ENCODE measurements around the gene OSCP1. TPM values are rescaled to one million over a fixed set of nuclear protein-coding genes. Genes with fewer than 3 reads are reported as not detected.

Gene OSCP1
- total RNA-seq, 1 donor from 2014 or later: 5.2 TPM

GRCh38 chr1:36466370-36467026 lies 16.2 kb upstream of the OSCP1 start:
- DNase-seq (ENCODE audit: extremely low spot score in 2 of 2): no peak
- intact Hi-C loops (cut with DNase I): no loop called here
- Histone ChIP-seq H3K27ac (no peak overlapping the region), H3K4me1 (peaks cover 26% of the 10 kb centered on the region), H3K36me3 (peaks cover 0 to under 1% of the 10 kb centered on the region in 2 donors), H3K27me3 (no peaks in the 10 kb centered on the region), H3K4me3 (no peak overlapping the region), H3K9me3 (no peaks in the 10 kb centered on the region)
- TF ChIP-seq POLR2A (IDR thresholded peaks at IDR 0.05) (no peak), CTCF (IDR thresholded peaks at IDR 0.05) (no peak), POLR2AphosphoS5 (IDR thresholded peaks at IDR 0.05; ENCODE audit: insufficient read depth in 1 of 2, low read depth in 1 of 2) (no peak)

DNA sequence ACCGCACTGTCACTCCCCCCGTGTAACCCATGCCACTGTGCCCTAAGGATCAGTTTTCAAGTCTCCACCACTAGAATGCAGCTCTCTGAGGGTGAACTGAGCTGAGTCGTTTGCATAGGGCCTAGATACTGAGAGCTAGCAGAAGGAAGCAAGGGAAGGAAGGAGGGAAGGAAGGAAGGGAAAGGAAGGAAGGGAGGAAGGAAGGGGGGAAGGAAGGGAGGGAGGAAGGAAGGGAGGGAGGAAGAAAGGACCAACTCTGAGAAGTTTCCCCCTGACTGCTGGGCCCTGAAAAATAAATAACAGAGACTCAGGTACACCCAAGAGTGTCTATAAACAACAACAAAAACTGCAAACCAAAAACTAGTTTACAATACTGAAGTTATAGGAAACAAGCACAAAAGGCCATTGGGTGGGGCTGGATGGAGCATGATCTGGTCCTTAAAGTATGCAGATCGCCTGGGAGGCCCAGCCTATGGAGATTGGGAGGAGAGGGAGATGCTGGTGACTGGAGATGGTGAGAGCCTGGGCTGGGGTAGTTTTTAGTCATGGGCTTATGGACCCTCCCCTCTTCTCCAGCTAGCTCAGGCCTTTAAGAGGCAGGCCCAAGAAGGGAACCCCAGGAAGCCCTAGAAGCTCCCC lies 15.6 kb upstream of the OSCP1 start:
- TF ChIP-seq CTCF (IDR thresholded peaks at IDR 0.05): no peak
- TF ChIP-seq POLR2AphosphoS5 (IDR thresholded peaks at IDR 0.05; ENCODE audit: insufficient read depth in 1 of 2, low read depth in 1 of 2): no peak
- Histone ChIP-seq H3K4me1 (peaks cover 26% of the 10 kb centered on the region), H3K27ac (no peak overlapping the region), H3K4me3 (no peak overlapping the region), H3K36me3 (peaks cover 0 to 7% of the 10 kb centered on the region in 2 donors), H3K27me3 (no peaks in the 10 kb centered on the region), H3K9me3 (no peaks in the 10 kb centered on the region)
- DNase-seq (ENCODE audit: extremely low spot score in 2 of 2): no peak
- intact Hi-C loops (cut with DNase I): no loop called here

DNA sequence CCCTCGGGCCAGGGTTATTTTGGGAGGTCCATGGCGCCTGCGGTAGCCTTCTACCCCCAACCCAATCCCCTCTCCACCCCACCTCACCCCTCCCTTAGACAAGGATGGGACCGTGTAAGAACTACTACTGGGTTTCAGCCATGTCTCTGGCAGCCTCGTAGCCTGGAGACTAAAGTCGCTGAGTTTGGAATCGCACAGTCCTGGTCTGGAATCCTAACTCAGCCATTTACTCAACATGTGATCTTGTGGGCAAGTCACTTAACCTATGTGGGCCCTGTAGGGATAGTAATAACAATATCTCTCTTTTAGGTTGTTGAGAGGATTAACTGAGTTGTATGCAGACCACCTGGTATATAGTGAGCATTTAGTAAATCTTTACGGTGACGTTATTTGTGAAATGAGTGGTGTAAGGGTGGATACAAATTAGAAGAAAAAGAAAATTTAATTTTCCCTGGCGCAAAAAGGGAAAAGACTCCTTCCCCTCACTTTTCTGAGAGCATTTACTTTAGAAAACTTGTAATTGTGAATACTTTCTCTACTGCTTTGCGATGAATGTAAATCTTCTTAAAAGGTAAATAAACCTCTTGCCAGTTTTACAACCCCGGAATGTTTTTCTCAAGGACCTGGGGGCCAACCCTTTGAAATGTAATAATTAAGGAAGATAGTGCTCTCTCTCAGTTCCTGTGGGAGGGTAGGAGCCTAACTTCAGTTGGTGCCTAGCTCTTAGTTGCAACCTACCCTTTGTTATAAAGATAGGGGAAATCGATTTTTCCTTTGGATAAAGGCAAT lies 14.5 kb upstream of the OSCP1 start:
- H3K9me3 ChIP-seq: no peaks in the 10 kb centered on the region
- H3K4me3 ChIP-seq: peak overlapping the region; percentile 89 to 99
- peaks cover 0 to 17% of the 10 kb centered on the region in 2 donors for H3K36me3 ChIP-seq
- no peak for DNase-seq (ENCODE audit: extremely low spot score in 2 of 2)
- TF ChIP-seq CTCF (IDR thresholded peaks at IDR 0.05): no peak
- no peak for TF ChIP-seq POLR2A (IDR thresholded peaks at IDR 0.05)
- TF ChIP-seq POLR2AphosphoS5 (IDR thresholded peaks at IDR 0.05; ENCODE audit: insufficient read depth in 1 of 2, low read depth in 1 of 2): no peak
- H3K27ac ChIP-seq: peak overlapping the region; percentile 95
- intact Hi-C loops (cut with DNase I): no loop called here
- peaks cover 26% of the 10 kb centered on the region for H3K4me1 ChIP-seq
- no peaks in the 10 kb centered on the region for H3K27me3 ChIP-seq

DNA sequence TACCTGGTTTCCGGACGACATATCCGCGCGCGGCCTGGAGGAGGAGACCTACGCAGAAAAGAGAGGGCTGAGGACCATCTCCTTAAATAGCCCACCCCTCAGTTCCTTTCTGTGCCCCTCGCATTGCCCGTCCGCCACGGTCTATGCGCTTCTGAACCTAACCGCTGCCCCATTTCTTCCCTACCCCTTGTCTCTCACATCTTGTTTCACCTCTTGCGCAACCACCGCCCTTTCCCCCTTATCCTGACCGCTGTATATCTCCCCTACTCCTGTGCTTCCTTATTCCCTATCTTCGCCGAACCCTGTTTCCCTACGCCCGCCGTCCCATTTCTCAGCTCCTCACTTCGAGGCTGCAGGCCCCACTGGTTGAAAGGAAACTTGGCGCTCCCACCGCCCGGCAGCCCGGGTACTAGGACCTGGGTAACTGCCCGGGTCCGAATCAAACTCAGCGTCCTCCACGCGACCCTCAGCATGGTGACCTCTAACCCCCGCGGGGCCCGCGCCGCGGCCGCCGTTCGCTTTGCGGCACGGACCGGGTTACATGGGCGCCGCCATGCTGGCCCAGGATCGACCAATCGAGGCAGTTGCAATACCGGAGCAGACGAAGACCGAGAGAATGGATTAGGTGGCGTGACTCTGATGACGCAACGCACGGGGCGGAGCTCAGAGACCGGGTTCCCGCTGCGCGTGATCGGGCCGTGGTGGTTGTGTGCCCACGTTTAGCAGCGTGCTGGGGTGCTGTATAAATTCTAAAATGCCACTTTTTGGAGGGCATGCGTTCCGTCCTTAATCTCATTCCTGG lies 13.8 kb upstream of the OSCP1 start, which contains the start of gene MRPS15:
Gene MRPS15, minus strand, starts transcription at position 582 of the 802 bp plus-strand sequence. Its CDS starts 109 bp downstream, at position 473.
- peak in 1 of 2 donors; percentile 96 for DNase-seq (ENCODE audit: extremely low spot score in 2 of 2)
- intact Hi-C loops (cut with DNase I): no loop called here
- H3K9me3 ChIP-seq: no peaks in the 10 kb centered on the region
- H3K4me1 ChIP-seq: peaks cover 26% of the 10 kb centered on the region
- TF ChIP-seq POLR2A (IDR thresholded peaks at IDR 0.05) (peak in 1 of 2 donors; percentile 89), CTCF (IDR thresholded peaks at IDR 0.05) (no peak), POLR2AphosphoS5 (IDR thresholded peaks at IDR 0.05; ENCODE audit: insufficient read depth in 1 of 2, low read depth in 1 of 2) (peak; percentile 97 to 98)
- H3K4me3 ChIP-seq: peak within 1 kb of the TSS; percentile 89 to 99
- H3K36me3 ChIP-seq: peaks cover 0 to 21% of the 10 kb centered on the region in 2 donors
- H3K27ac ChIP-seq: peak within 1 kb of the TSS; percentile 95
- no peaks in the 10 kb centered on the region for H3K27me3 ChIP-seq

Data from vagina (tissue), 2 donors.